Measurements from ENCODE around the gene EEF1AKMT4.
"Not testable (repeated sequence)": the region's sequence is repeated elsewhere in the genome, so short reads cannot be mapped to it uniquely, and the experiment has no call there.

The EEF1AKMT4 gene

DNA sequence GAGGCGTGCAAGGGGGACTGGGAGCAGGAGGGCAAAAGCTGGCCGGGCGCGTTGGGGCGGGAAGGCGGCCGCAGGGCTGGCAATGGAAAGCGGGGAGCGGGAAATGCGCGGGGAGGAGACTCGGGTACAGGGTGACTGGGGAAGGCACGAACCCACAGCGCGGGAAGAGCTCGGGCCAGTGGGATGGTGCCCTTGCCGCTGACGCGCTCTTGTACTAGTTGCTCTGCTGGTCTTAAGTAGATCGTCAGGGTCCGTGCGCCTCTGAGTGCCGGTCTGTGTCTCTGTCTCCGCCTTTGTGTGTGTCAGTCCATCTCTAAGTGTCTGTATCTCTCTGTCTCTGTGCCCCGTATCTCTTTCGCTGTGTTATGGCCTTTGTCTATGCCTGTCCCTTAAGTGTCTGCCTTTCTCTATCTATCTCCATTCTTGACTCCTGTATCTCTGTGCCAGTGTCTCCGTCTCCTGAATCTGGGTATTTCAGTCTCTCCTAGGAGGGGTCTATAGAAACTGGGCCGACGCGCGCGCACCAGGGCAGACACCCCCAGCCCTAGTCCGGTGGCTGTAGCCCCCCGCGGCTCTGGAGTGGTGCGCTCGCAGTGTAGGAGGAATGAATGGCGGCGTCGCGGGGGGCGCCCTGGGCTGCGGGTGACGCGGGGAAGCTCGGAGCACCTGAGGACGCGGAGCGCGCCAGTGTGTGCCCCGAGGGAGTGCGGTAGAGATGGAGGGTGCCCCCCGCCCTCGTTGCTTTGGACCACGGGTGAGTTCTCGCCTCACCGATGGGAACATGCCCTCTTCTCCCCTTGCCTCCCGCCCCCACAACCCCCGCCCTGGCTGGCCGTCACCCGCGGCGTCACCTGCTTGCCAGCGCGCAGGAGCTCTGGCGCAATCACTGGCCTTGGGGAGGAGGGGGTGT lies 12.6 kb downstream of the EEF1AKMT4 start:
- H3K36me3 ChIP-seq (ENCODE audit: insufficient read depth, low read length), result no peaks in the 10 kb centered on the region
- H3K4me3 ChIP-seq (ENCODE audit: low read length, poor library complexity, severe bottlenecking), result peak overlapping the region; percentile 91
- peak overlapping the region; percentile 95 for H3K4me2 ChIP-seq (ENCODE audit: low read depth, low read length, poor library complexity, severe bottlenecking)
- H3F3A ChIP-seq (ENCODE audit: low read depth), result no peaks in the 10 kb centered on the region; the same call in 1 of the 2 replicates
- peak overlapping the region; percentile 100 for H2AFZ ChIP-seq (ENCODE audit: low read length)
- H3K79me2 ChIP-seq (ENCODE audit: insufficient read depth, low read length), result no peaks in the 10 kb centered on the region
- H3K4me1 ChIP-seq (ENCODE audit: insufficient read depth, low read length, poor library complexity, severe bottlenecking), result peaks cover 8% of the 10 kb centered on the region
- H3K9me3 ChIP-seq (ENCODE audit: insufficient read depth, low read depth, low read length), result no peaks in the 10 kb centered on the region
- H3K9ac ChIP-seq (ENCODE audit: low read depth, low read length, poor library complexity, severe bottlenecking), result peak overlapping the region; percentile 84
- no peaks in the 10 kb centered on the region for H4K20me1 ChIP-seq (ENCODE audit: insufficient read depth, low read length, poor library complexity, severe bottlenecking)
- no peak for TF ChIP-seq EZH2phosphoT487 (IDR thresholded peaks at IDR 0.05; ENCODE audit: borderline replicate concordance)
- TF ChIP-seq, protein P1, sequence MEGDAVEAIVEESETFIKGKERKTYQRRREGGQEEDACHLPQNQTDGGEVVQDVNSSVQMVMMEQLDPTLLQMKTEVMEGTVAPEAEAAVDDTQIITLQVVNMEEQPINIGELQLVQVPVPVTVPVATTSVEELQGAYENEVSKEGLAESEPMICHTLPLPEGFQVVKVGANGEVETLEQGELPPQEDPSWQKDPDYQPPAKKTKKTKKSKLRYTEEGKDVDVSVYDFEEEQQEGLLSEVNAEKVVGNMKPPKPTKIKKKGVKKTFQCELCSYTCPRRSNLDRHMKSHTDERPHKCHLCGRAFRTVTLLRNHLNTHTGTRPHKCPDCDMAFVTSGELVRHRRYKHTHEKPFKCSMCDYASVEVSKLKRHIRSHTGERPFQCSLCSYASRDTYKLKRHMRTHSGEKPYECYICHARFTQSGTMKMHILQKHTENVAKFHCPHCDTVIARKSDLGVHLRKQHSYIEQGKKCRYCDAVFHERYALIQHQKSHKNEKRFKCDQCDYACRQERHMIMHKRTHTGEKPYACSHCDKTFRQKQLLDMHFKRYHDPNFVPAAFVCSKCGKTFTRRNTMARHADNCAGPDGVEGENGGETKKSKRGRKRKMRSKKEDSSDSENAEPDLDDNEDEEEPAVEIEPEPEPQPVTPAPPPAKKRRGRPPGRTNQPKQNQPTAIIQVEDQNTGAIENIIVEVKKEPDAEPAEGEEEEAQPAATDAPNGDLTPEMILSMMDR (conservative IDR thresholded peaks at IDR 0.05; ENCODE audit: low read length), result no peak
- no peaks in the 10 kb centered on the region for H3K27me3 ChIP-seq (ENCODE audit: insufficient read depth, low read length, poor library complexity, severe bottlenecking)
- no peaks in the 10 kb centered on the region for H3K9me2 ChIP-seq (replicated peaks; ENCODE audit: low read depth, low read length)

- no peaks in the 10 kb centered on the region for H3K27me3 ChIP-seq (ENCODE audit: insufficient read depth, low read length, poor library complexity, severe bottlenecking)
- H3K79me2 ChIP-seq (ENCODE audit: insufficient read depth, low read length), result no peaks in the 10 kb centered on the region
- no peaks in the 10 kb centered on the region; the same call in 1 of the 2 replicates for H3F3A ChIP-seq (ENCODE audit: low read depth)
- H3K9me2 ChIP-seq (replicated peaks; ENCODE audit: low read depth, low read length), result no peaks in the 10 kb centered on the region
- H3K36me3 ChIP-seq (ENCODE audit: insufficient read depth, low read length), result no peaks in the 10 kb centered on the region
- H3K4me2 ChIP-seq (ENCODE audit: low read depth, low read length, poor library complexity, severe bottlenecking), result peak overlapping the region; percentile 95
- no peaks in the 10 kb centered on the region for H3K9me3 ChIP-seq (ENCODE audit: insufficient read depth, low read depth, low read length)
- H3K9ac ChIP-seq (ENCODE audit: low read depth, low read length, poor library complexity, severe bottlenecking), result peak overlapping the region; percentile 84
- peak overlapping the region; percentile 91 for H3K4me3 ChIP-seq (ENCODE audit: low read length, poor library complexity, severe bottlenecking)
- TF ChIP-seq, protein P1 (conservative IDR thresholded peaks at IDR 0.05; ENCODE audit: low read length), result no peak
- no peak for TF ChIP-seq EZH2phosphoT487 (IDR thresholded peaks at IDR 0.05; ENCODE audit: borderline replicate concordance)
- H4K20me1 ChIP-seq (ENCODE audit: insufficient read depth, low read length, poor library complexity, severe bottlenecking), result no peaks in the 10 kb centered on the region
- no peak overlapping the region for H2AFZ ChIP-seq (ENCODE audit: low read length)
- peaks cover 8% of the 10 kb centered on the region for H3K4me1 ChIP-seq (ENCODE audit: insufficient read depth, low read length, poor library complexity, severe bottlenecking)
Observed at GRCh38 chr3:184262764-184263179, 13.3 kb downstream of the EEF1AKMT4 start.

DNA sequence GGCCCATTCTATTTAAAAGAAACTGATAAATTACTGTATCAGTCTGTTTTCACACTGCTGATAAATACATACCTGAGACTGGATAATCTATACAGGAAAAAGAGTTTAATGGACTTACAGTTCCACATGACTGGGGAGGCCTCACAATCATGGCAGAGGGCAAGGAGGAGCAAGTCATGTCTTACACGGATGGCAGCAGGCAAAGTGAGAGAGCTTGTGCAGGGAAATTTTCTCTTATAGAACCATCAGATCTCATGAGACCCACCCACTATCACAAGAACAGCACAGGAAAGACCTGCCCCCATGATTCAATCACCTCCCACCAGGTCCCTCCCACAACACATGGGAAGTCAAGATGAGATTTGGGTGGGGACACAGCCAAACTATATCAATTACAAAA lies 17.8 kb downstream of the EEF1AKMT4 start:
- H3K4me1 ChIP-seq (ENCODE audit: insufficient read depth, low read length, poor library complexity, severe bottlenecking); H3K79me2 ChIP-seq (ENCODE audit: insufficient read depth, low read length); H2AFZ ChIP-seq (ENCODE audit: low read length); H3K9ac ChIP-seq (ENCODE audit: low read depth, low read length, poor library complexity, severe bottlenecking); H3K9me3 ChIP-seq (ENCODE audit: insufficient read depth, low read depth, low read length); H3K27me3 ChIP-seq (ENCODE audit: insufficient read depth, low read length, poor library complexity, severe bottlenecking); H3K36me3 ChIP-seq (ENCODE audit: insufficient read depth, low read length); H3K4me2 ChIP-seq (ENCODE audit: low read depth, low read length, poor library complexity, severe bottlenecking); H3K9me2 ChIP-seq (replicated peaks; ENCODE audit: low read depth, low read length); H3K4me3 ChIP-seq (ENCODE audit: low read length, poor library complexity, severe bottlenecking); H4K20me1 ChIP-seq (ENCODE audit: insufficient read depth, low read length, poor library complexity, severe bottlenecking); H3F3A ChIP-seq (ENCODE audit: low read depth): not testable (repeated sequence)

All from Loucy (cell line).